B cell (primary cell): Measurements from ENCODE around the gene STPG4.

ENCODE experiments used
- CTCF ChIP-seq: fragments of 200-600 bp; IDR thresholded peaks from one replicate; pipeline ENCODE4 v1.8.0; 2022; ENCODE audit warnings: antibody characterized with exemption, mild to moderate bottlenecking
- EZH2 ChIP-seq: IDR thresholded peaks from 2 replicates; pipeline ENCODE4 v1.6.1; 2012; ENCODE audit warnings: borderline replicate concordance, low read depth, mild to moderate bottlenecking, moderate library complexity, low read length; ENCODE audit not compliant: insufficient read depth, poor library complexity, severe bottlenecking

- TF ChIP-seq CTCF (no peak), EZH2 (no peak)
These were observed 8.1 kb downstream of the STPG4 start for GRCh38 chr2:47147021-47147420.
